Upper lobe of left lung (tissue), 4 donors: Measurements from ENCODE around the gene DTWD2.

Experiments
- POLR2A ChIP-seq, 4 donors: fragments of 450-650 bp; IDR thresholded peaks; one replicate each; pipeline ENCODE4 v1.5.1; 2016 to 2017; ENCODE audit warnings: antibody characterized with exemption in 4 of 4, mild to moderate bottlenecking in 2 of 4
- TF ChIP-seq, protein P1 (sequence below), 6 experiments: fragments of 450-650 bp in 4 of 6; fragments of 200-600 bp in 2 of 6; sonication (generic) in 2 of 6; IDR thresholded peaks; one replicate each; pipeline ENCODE4 v1.5.1; 2016 to 2019; ENCODE audit warnings: antibody characterized with exemption in 6 of 6

- TF ChIP-seq, protein P1, sequence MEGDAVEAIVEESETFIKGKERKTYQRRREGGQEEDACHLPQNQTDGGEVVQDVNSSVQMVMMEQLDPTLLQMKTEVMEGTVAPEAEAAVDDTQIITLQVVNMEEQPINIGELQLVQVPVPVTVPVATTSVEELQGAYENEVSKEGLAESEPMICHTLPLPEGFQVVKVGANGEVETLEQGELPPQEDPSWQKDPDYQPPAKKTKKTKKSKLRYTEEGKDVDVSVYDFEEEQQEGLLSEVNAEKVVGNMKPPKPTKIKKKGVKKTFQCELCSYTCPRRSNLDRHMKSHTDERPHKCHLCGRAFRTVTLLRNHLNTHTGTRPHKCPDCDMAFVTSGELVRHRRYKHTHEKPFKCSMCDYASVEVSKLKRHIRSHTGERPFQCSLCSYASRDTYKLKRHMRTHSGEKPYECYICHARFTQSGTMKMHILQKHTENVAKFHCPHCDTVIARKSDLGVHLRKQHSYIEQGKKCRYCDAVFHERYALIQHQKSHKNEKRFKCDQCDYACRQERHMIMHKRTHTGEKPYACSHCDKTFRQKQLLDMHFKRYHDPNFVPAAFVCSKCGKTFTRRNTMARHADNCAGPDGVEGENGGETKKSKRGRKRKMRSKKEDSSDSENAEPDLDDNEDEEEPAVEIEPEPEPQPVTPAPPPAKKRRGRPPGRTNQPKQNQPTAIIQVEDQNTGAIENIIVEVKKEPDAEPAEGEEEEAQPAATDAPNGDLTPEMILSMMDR (IDR thresholded peaks at IDR 0.05): no peak
- no peak for TF ChIP-seq POLR2A (IDR thresholded peaks at IDR 0.05)
Observed at GRCh38 chr5:118796081-118796480, 192.3 kb downstream of the DTWD2 start.
